Islet precursor cell (in vitro differentiated cells): ENCODE measurements around the gene RAPGEF2.
"Not testable (repeated sequence)": the region's sequence is repeated elsewhere in the genome, so short reads cannot be mapped to it uniquely, and the experiment has no call there.

Experiments used
- DNase-seq: peaks from one replicate; pipeline ENCODE4 v3.0.0-alpha.2; 2018

The RAPGEF2 gene

DNA sequence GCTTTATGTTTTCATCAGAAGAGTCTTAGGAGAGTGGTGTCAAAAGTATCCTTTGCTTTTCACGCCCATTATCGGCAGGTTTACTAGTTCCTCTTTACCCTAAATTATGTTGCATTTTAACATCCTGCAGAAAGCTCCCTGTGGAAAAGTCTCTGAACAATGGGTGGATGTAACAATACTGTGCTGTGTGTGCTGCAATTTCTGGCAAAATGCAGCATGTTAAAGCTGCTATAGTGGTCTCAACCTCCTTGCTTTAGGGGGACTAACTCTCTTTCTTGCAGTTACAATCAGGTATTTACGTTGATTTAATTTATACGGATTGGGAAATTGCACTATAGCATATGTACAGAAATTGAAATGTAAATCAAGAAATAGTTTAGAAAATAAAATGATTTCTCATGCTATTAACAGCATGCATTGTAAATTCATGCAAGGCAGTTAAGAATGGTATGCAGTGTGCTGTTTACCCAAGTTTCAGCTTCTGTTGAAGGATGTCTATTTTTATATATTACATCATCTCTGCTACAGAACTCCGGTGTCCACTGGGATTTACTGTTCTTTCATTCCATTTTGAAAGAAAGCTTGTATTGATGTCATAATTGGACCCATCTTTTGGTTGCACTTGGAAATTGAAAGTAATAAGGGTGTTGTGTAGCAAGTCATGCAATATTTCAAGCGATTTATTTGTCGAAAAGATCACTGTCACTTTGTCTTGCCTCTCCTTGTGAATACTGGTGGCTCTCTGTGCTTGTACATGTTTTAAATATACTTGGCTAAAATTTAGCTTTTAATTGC is 145.7 kb downstream of the RAPGEF2 start:
- no peak for DNase-seq

DNA sequence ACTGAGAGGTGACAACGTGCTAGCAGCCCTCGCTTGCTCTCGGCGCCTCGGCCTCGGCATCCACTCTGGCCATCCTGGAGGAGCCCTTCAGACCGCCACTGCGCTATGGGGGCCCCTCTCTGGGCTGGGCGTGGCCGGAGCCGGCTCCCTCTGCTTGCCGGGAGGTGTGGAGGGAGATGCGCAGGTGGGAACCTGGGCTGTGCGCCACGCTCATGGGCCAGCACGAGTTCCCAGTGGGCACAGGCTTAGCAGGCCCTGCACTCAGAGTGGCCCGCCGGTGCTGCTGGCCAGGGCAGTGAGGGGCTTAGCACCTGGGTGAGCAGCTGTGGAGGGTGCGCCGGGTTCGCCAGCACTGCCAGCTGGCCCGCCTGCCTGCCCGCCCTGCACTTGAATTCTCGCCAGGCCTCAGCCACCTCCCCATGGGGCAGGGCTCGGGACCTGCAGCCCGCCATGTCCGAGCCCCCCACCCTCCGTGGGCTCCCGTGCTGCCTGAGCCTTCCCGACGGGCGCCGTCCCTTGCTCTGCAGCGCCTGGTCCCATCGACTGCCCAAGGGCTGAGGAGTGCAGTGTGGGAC is 148.0 kb downstream of the RAPGEF2 start:
- DNase-seq = no peak

DNA sequence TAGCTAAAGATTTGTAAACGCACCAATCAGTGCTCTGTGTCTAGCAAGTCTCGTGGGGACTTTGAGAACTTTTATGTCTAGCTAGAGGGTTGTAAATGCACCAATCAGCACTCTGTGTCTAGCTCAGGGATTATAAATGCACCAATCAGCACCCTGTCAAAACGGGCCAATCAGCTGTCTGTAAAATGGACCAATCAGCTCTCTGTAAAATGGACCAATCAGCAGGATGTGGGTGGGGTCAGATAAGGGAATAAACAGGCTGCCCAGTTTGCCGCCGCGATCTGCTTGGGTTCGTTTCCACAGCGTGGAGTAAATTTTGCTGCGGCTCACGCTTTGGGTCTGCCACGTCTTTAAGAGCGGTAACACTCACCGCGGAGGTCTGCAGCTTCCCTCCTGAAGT is 148.7 kb downstream of the RAPGEF2 start:
- DNase-seq = not testable (repeated sequence)

DNA sequence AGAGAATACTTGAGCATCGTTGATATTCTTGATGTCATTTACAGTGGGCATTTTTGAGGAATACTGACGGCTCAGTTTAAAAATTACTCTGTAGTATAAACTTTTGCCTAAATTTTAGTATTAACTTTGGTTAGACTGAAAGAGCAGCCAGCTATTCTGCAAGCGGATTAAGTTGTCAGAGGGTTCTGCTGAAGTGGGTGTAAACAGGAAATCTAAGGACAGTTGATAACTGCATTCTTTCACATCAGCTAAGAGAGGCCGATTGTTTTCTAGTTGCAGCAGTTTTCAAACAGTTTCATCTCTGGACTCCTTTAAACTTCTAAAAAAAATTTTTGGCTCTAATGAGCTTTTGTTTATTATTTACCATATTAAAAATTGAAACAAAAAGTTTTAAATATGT is 149.6 kb downstream of the RAPGEF2 start:
- no peak for DNase-seq

DNA sequence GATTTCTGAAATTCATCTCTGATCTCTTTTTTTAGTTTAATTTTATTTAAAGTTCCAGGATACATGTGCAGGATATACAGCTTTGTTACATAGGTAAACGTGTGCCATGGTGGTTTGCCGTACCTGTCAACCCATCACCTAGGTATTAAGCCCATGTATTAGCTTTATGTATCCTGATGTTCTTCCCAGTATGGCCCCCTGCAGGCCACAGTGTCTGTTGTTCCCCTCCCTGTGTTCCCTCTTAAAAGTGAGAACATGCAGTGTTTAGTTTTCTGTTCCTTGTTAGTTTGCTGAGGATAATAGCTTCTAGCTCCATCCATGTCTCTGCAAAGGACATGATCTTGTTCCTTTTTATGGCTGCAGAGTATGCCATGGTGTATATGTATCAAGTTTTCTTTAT is 153.2 kb downstream of the RAPGEF2 start:
- no peak for DNase-seq

DNA sequence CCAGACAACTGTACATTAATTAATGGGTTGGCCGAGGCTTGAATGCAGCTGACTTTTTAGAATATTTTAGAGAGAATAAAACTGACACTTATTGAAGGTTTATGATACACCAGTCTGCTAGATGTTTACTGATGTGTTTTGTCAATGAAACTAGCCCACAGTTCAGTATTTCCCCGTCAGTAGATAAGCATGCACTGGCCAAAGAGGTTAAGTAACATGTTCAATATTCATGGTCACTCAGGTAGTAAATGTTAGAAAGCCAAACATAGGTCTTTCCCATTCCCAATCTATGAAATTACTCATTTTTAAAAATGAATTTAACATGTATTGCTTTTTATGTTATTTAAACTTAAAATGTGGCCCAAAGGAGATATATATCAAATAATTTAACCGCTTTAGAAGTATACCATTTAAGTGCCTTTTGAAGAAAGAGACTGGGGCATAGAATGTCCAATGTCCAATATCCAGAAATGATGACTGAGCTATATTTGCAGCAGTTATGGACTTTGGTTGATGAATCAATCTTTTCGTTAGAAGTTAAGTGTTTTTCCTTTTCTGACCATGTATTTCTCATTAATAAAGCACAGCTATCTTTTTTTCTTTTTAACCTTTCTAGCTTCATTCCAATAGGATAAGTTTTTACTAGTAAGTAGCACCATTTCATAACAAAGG is 156.1 kb downstream of the RAPGEF2 start:
- no peak for DNase-seq

DNA sequence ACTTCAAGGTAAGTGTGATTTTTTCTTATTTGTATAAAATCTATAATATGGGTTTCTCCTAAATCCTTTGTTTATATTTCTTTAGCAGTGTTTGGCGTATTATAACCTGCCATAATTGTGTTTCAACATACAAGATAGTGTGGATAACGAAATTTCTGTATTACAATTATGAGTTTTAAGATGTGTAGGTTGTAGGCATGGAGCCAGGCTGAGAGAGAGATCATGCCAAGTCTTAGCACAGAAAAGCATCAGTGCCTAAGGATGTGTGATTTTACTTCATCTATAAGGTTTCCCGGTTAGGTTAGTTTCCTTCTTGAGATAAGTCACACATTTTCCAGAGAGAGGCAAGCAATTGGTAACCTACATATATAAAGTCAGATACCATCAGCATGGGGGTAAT is 161.2 kb downstream of the RAPGEF2 start:
- DNase-seq = no peak

DNA sequence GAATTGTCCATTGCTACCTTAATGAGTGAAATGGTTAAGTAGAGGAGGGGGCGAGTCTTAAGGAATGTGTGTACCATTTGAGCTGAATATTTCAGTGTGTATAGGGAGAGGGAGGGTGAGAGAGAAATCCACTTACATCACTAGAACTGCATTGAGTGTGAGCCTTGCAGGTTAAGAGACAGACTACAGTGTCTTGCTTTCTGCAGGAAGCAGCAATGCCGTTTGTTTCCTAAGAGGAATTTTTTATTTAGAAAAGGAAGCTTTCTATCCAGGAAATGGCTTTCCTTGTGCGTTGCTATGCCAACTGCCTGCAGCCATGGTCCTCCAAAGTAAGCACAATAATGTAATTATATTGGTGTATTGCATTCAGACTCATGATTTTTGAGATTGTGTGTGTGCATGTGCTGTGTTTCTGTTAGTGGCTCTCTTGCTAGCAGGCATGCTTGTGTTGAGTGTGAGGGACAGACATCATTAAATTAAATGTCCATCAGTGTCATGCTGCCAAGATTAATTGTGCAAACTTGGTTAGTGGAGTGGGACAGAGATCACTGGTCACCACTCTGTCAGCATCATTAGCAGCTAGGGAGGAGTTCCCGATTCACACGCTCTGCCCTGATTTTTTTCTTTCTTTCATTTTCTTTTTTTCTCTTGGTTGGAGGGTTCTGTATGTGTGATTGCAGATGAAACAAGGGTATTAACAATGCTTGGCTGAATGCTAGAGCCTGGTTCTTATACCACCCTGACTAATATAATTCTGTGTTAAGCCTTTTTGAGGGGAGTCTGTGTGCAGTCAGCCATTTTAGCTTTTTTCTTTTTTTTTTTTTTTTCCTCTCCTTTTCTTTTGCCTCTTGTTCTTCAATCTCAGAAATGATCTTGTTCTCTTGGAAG is 164.3 kb downstream of the RAPGEF2 start:
- DNase-seq = no peak

DNA sequence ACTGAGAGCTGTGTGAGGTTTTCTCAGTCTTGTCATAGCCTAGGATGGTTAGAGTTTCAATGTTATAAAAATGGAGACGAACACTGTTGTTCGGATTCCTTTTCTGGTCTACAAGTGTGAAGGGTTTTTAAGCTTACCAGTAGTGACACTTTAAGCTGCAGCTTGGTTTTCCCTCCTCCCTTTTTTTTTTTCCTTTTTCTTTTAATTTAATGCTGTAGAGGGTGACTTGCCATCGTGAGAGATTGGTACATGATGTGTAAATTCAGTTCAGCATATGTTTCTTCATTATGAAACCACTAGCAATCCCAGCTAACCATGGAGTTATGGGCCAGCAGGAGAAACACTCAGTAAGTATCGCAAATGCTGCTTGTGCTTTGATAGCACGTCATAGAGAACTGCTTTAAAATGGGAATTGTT is 165.0 kb downstream of the RAPGEF2 start:
- no peak for DNase-seq

DNA sequence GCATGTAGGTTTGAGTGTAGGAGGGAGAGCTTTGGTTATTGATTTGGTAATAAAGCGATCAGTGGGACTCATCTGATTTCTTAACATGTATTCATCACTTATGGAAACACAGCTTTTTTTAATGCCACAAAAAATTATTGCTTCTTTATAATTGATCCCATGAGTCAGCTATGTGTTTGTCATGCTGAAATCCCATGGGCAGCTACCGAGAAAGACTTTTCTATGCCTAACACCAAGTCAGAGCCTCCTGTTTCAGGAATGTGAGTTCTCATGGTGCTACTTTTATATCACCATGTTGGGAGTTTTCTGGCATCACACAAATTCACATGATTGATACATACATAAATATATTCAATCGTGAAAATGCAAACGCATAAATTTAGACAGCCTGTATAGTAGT is 165.7 kb downstream of the RAPGEF2 start:
- DNase-seq = no peak

DNA sequence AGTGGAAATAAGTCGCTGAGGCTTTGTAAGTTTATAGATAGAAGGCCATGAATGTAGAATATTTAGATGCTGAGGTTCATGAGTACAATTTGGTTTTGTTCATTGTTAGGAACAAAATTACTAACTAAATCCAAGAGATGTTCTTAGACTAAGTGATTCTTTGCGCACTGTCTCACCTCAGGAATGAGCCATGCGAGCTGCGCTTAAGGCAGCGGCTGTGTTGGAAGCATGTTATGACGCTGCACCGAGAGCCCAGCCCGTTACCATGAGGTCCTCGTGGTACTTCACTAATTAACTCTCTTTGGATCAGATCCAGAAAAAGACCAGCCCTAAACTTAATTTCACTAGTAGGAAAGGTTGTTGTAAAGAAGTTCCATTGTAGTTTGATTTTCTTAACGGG is 166.2 kb downstream of the RAPGEF2 start:
- no peak for DNase-seq

DNA sequence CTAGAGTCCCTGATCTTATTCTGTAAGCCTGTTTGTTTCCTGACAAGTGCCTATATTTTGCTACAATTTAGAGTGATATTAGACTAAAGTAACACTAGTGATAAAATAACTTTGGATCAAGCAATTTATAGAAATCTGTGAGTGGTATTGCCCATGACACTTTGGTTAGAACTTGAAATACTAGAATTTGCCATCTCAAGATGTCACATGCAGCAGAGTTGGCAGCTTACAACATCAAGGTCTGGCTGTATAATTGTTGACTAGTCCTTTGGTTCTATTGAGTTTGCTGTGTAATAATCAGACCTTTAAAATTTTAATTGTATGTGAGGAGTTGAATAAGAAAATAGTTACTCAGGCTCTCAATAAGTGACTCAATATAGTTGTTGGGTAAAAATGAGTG is 167.1 kb downstream of the RAPGEF2 start:
- DNase-seq = no peak

DNA sequence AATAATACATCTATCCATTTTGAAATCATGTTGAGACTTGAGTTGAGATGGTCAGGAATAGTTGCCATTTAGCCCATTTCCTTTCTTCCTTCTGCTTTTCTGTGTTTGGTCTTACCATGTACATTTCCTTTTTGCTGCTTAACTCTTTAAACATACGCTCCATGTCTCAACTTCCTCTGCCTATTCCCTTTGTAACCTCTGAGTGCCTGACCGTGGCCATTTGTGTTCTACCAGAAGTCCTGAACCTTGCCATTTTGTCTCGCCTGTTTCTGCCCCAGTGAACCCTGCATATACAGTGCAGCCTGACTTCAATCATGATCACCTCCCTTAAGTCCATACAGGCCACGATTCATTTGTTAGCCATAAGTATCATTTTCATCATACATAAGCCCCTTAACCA is 169.0 kb downstream of the RAPGEF2 start:
- no peak for DNase-seq

DNA sequence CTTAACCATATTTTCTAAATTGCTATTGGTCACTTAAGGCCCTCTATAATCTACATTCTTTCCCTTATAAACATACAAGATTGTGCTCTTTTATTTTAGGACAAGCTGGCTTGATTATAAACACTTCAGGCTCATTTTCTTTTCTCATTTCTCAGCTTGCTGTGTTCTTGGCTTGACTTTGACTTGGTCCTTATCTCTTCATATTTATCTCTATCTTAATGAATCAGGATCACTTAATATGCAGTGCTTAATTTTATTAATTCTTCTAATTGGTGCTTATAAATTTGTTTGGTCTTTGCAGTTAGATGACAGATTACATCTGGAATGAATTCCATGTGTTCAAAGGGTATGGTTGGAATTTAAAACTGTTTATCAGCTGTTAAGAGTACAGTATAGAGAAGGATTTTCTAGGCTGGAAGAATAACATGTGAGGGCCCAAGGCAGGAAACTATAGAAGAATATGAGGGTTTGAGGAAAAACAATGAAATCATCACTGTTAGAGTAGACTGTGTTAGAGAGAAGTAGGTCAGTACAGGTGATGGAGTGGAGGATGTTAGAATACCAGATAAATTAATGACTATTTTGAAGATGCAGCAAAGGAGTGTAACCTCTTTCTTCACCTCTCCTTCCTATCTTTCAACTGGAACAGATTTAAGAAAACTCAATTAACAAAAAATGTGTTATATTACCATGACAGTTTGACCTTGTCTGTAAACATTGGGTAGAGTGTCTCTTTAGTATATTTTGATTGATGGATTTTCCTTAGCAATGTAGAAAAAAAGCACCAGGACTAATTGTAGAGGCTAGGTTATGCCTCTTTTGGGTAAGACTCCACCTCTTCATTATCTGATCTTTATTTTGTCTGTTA is 169.6 kb downstream of the RAPGEF2 start:
- no peak for DNase-seq

DNA sequence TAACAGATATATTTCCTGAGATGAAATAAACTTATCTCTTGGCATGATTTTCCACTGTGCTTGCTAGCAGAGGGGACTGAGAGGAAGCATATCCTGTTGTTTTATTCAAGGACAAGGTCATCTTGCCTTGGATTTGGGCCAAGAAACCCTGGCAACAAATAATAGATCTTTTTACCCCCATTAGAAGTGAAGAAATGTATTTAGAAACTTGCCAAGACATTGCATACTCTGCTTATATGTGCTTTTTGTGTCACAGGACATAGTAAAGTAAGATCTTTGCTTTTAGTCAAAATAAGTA is 170.2 kb downstream of the RAPGEF2 start:
- DNase-seq = no peak

DNA sequence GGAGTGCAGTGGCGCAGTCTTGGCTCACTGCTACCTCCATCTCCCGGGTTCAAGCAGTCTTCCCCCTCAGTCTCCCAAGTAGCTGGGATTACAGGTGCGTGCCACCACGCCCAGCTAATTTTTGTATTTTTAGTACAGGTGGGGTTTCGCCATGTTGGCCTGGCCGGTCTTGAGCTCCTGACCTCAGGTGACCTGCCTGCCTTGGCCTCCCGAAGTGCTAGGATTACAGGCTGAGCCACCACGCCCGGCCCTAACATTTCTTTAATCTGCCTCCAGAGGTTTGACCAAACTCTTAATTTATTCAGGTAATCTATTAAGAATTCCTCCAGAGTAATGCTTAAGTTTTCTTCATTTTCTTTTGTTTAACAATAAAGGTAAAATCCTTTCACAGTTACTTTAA is 171.0 kb downstream of the RAPGEF2 start:
- no peak for DNase-seq

DNA sequence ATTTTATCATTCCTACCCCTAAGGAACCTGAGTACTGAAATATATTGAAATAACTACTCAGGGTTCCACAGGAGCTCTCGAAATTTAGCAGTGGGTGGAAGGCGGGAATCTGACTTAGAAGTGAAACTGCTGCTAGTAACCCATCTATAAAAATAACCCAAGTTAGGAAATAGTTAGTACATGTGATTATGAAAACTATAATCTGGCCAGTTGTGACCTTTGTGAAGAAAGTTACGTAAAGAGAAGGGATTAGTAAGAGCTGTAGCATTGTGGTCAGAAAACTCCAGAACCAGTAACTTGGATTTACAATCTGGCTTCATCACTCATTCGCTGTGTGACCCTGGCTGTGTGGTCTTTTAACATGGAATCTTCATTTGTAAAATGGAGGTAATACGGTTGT is 175.5 kb downstream of the RAPGEF2 start:
- DNase-seq = no peak

DNA sequence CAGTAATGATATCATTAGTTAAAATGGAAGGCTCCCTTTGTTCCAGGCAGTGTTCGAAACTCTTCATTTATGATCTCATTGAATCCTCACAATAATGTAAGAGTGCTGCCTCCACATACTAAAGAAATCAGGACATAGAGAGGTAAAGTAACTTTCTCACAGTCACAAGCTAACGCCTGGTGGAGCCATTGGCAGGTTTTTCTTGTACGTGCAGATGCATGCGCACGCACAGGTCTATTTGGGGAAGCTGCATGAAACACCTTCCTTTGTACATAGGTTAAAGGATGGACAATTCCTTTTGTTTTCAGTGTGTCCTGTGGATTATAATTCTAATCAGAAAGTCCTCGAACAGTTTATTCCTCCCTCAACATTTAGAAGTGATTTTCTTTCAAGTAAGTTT is 176.2 kb downstream of the RAPGEF2 start:
- DNase-seq = no peak

DNA sequence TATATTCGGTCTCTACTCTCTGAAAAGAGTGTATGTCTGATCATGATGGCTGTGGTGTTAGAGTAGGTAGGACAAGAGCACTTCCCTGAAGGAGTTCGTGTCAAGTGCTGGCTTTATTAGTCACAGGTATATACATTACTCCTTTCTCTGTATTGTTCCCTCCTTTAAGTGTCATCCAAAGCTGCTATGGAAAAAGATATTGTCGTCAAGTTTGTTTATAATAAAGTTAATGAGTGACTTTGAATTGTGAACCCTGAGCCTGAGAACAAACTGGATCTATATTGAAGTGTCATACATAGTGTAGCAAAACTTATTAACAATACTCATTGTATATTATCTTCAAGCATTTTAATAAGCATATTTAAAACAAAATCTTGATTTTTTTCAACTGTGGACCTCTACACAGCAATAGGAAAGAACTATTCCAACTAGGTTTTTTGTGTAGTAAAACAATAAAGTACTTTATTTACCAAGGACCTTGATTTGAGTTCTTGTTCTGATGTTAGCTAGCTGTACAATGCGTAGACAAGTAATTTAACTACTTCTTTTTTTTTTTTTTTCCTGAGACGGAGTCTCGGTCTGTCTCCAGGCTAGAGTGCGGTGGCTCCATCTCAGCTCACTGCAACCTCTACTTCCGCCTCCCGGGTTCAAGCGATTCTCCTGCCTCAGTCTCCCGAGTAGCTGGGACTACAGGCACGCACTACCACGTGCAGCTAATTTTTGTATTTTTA is 177.7 kb downstream of the RAPGEF2 start:
- DNase-seq = no peak

DNA sequence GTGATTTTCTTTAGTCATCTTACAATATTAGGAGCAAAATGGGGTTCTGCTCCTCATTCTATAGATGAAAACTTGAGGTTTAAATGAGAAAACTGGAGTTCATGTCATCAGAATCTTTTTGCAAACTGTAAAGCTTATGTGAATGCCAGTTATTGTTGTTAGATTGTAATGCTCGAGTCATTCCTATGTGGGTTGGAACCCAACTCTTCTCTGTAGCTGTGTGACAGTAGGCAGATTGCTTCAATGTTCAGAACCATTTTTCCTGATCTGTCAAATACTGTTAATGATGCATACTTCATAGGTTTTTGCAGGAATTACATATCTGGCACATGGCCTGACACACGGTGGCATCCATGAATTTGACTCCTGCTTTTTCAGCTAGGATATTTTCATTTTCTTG is 178.9 kb downstream of the RAPGEF2 start:
- DNase-seq = no peak

DNA sequence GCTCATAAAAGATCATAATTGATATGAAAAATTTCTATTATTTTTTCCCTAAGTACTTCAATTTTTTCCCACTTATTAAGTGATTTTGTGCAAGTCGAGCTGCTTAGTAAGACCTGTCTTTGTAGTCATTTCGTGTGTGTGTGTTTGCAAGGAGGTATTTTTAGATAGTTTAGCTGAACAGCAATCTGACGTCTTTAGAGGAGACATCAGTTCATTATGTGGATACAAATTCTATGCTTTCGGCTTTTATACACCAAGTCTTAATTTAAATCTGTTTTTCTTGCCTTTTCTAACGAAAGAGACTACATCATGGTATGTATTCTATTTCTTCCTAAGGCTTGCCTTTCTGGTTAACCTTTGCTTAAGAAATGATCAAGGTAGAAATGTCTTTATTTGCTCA is 179.4 kb downstream of the RAPGEF2 start:
- DNase-seq = no peak

DNA sequence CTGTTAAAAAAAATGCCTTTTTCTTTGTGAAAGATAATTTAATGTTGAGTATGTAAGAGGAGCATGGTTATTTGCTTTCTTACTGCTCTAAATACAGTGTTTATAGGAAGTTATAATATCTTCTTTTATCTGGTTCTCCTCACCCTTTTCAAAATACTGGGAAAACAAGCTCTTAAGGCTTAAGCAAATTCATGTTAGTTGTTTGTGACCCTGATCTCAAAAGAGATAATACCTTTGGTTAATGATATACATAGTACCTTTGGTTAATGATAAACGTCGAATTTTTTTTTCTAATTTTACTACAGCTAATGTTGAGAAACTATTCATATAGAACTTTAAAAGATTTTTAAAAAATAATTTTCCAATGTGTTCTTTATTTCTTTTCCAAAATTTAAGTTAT is 180.1 kb downstream of the RAPGEF2 start:
- no peak for DNase-seq
